GM19240 (cell line): ENCODE measurements around the gene NELFA.
"Not testable (repeated sequence)": the region's sequence is repeated elsewhere in the genome, so short reads cannot be mapped to it uniquely, and the experiment has no call there.

Source experiments
- DNase-seq: peaks from one replicate; pipeline ENCODE4 v3.0.0; 2011; ENCODE audit warnings: low spot score; ENCODE audit not compliant: insufficient read length

The NELFA gene

DNA sequence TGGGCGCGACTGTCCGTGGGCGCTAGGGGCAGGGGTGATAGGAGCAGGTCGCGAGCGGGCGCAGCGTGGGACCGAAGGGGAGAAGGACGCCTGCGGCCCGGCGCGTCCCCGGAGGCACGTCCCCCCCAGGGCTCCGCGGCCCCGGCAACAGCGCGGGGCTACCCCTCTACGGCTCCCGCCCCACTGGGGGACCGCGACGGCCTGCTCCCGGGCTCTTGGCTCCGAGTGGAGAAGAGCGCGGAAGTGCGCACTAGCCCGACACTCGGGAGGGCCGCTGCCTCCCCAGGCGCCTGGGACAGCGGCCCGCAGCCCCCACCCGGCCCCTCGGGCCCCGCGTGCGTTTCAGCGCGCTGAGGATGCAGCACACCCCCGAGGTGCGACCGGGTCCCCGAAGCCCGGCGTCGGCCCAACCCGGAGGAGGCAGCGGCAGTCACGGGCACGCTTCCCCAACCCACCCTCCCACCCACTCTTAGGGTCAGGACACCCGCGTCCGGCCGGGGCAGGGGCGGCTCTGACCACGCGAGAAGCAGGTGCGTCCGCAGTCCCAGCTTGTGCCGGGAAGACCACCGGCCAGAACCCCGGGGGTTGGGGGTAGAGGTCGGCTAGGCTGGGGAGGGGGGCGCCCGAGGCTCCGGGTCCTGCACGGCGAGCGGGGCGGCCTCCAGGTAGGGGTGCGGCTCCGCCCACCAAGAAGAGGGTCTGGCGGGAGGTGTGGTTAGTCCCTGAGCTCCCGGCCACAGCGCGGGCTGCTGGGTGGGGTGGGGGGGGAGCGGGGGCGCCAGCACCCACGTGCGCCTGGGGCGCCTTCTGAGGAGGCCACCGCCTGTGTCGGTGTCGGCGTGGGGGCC, 31.8 kb upstream of the NELFA start:
- DNase-seq = no peak

- DNase-seq = no peak
These were observed 28.1 kb upstream of the NELFA start for GRCh38 chr4:2036866-2037265.

DNA sequence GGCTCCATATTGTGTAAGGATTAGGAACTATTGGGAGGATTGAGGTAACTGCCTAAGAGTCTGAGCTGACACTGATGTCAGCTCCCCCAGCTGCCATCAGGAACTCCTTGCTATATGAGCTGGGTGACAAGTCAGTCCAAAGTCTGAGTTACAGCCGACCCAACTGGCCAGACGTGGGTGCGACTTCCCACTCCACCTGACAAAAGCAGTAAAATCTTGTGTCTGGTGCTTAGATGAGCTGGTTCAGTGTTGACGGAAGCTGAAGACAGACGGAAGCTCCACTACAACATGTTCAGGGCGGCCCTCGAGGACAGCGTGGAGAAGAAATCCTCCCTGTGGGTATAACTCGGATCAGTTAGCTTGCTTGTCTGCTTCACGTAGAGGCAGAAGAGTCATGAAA, 27.6 kb upstream of the NELFA start:
- no peak for DNase-seq

GRCh38 chr4:2031161-2031560, 22.4 kb upstream of the NELFA start:
- not testable (repeated sequence) for DNase-seq

DNA sequence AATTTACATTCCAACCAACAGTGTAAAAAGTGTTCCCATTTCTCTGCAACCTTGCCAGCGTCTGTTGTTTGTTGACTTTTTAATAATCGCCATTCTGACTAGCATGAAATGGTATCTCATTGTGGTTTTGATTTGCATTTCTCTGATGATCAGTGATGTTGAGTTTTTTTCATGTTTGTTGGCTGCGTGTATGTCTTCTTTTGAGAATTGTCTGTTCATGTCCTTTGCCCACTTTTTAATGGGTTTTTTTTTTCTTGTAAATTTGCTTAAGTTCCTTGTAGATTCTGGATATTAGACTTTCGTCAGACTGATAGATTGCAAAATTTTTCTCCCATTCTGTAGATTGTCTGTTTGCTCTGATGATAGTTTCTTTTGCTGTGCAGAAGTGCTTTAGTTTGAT, 18.3 kb upstream of the NELFA start:
- not testable (repeated sequence) for DNase-seq

GRCh38 chr4:2025817-2026216, 17.0 kb upstream of the NELFA start:
- DNase-seq = no peak

DNA sequence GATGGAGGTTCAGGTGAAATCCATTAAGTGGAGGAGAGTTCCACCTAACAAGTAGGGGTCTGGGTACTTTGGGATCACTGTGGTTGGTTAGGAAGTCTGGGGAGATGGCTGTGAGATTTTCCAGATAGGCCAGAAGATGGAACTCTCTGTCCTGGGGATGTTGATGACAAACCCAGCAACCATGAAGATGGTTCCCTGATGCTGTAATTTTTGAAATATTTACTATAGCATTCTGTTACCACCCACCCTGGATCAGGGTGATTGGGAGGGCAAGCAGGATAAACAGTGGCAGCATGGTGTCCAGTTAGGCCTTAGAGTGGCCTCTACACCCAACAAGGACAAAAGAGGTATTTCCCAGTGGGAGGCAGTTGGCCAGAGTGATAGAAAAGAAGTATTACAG, 15.9 kb upstream of the NELFA start:
- no peak for DNase-seq

DNA sequence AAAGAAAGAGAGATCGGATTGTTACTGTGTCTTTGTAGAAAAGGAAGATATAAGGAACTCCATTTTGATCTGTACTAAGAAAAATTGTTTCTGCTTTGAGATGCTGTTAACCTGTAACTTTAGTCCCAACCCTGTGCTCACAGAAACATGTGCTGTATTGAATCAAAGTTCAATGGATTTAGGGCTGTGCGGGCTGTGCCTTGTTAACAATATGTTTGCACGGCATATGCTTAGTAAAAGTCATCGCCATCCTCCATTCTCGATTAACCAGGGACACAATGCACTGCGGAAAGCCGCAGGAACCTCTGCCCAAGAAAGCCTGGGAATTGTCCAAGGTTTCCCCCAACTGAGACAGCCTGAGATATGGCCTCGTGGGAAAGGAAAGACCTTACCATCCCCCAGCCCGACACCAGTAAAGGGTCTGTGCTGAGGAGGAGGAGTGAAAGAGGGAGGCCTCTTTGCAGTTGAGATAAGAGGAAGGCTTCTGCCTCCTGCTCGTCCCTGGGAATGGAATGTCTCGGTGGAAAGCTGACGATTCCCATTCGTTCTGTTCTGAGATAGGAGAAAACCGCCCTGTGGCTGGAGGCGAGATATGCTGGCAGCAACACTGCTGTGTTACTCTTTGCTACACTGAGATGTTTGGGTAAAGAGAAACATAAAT, 12.7 kb upstream of the NELFA start:
- not testable (repeated sequence) for DNase-seq

- no peak for DNase-seq
These were observed 6.2 kb upstream of the NELFA start for GRCh38 chr4:2015008-2015407.

- DNase-seq = no peak
These were observed 2.8 kb upstream of the NELFA start for GRCh38 chr4:2011583-2011982.

GRCh38 chr4:2009651-2010233, 968 bp upstream of the NELFA start:
- DNase-seq = no peak

DNA sequence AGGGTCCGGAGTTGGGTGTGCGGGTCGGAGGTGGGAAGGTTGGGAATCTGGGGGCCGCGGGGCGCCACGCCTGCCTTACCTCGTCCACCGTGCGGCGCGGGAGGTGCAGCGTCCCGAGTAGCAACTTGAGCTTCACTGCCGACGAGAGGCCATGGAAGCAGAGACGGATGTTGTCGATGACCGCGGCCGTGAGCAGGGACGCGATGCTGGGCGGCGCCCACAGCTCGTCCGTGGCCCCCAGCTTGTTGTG, 178 bp downstream of the NELFA start:
- no peak for DNase-seq

DNA sequence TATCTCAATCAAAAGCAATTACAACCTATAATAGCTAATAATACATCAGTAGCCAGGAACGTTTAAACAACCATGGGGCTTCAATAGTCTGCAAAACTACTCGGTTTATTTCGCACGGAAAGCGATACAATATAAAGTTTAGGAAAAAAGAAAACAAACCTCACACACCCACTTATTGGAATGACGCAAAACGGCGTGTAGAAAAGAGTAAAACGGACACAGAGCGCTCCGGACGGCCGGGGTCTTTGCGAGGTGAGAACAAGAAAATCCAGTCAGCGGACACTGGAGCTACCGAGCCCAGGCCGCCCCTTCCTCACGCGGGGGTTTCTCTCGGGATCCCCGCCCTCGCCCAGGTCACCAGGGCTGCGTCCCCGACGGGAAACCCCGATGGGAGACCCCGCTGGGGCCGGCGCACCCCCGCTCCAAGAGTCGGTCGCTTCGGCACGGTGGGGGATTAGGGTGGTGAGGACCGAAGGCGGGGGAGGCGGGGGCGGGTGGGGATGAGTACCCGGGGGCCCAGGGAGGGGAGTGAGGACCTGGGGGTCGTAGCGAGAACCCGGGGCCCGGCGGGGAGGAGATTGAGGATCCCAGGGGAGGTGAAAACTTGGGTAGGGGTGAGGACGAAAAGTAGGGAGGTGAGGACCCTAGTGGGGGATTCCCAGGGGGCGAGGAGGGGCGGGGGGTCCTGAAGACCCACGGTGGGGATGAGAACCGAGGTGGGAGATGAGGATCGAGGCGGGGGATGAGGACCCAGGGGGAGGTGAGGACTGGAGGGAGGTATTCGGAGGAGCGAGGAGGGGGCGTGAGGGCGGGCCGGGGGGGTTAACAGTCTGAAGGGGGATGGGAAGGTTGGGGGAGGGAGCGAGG, 737 bp downstream of the NELFA start:
- DNase-seq = no peak

- no peak for DNase-seq
These were observed 1.7 kb downstream of the NELFA start for GRCh38 chr4:2006956-2007653.

DNA sequence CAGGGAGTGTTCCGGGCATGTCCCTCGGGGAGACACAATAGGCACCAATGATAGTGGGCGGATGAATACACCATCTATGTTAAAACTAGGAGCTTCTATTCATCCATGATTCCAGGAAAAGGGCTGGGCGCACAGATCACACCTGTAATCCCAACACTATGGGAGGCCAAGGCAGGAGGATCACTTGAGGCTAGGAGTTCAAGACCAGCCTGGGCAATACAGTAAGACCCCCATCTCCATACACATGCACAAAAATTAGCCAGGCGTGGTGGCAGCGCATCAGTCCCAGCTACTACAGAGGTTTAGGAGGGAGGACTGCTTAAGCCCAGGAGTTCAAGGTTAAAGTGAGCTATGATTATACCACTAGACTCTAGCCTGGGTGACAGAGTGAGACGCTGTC, 2.4 kb downstream of the NELFA start:
- no peak for DNase-seq

DNA sequence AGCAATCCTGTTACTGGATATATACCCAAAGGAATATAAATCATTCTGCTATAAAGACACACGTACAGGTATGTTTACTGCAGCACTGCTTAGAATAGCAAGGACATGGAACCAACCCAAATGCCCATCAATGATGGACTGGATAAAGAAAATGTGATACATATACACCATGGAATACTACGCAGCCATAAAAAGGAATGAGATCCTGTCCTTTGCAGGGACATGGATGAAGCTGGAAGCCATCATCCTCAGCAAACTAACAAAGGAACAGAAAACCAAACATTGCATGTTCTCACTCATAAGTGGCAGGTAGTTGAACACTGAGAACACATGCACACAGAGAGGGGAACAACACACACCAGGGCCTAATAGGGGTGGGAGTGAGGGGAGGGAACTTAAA, 5.4 kb downstream of the NELFA start:
- DNase-seq = not testable (repeated sequence)

DNA sequence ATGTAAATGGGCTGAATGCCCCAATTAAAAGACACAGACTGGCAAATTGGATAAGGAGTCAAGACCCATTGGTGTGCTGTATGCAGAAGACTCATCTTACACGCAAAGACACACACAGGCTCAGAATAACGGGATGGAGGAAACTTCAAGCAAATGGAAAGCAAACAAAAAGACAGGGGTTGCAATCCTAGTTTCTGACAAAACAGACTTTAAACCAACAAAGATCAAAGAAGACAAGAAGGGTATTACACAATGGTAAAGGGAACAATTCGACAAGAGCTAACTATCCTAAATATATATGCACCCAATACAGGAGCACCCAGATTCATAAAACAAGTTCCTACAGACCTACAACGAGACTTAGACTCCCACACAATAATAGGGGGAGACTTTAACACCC, 9.5 kb downstream of the NELFA start:
- DNase-seq = not testable (repeated sequence)

DNA sequence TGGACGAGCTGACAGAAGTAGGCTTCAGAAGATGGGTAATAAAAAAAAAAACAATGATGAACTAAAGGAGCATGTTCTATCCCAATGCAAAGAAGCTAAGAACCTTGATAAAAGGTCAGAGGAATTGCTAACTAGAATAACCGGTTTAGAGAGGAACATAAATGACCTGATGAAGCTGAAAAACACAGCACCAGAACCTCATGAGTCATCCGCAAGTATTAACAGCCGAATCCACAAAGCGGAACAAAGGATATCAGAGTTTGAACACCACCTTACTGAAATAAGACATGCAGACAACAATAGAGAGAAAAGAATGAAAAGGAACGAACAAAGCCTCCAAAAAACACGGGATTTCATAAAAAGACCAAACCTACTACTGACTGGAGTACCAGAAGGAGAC, 10.5 kb downstream of the NELFA start:
- no peak for DNase-seq

GRCh38 chr4:1997712-1998111, 11.1 kb downstream of the NELFA start:
- DNase-seq = no peak

GRCh38 chr4:1996866-1997611, 11.7 kb downstream of the NELFA start:
- no peak for DNase-seq

- DNase-seq = no peak
These were observed 13.8 kb downstream of the NELFA start for GRCh38 chr4:1994938-1995337.
